ENCODE measurements around the gene MCTP2.

The MCTP2 gene

GRCh38 chr15:94287794-94288246, 56.5 kb downstream of the MCTP2 start:
- H3K79me1 ChIP-seq (ENCODE audit: low read depth, low read length) = no peaks in the 10 kb centered on the region
- H3K4me3 ChIP-seq (ENCODE audit: low read length in 2 of 2) = no peak overlapping the region
- H3K4me1 ChIP-seq (ENCODE audit: control insufficient read depth in 2 of 2, insufficient read depth in 1 of 2, low read depth in 1 of 2, low read length in 2 of 2) = no peaks in the 10 kb centered on the region
- H3K4me2 ChIP-seq (ENCODE audit: insufficient read depth, low read length, poor library complexity, severe bottlenecking) = no peak overlapping the region
- no peaks in the 10 kb centered on the region for H3K27me3 ChIP-seq (ENCODE audit: control insufficient read depth in 3 of 3, insufficient read depth in 3 of 3, low read depth in 1 of 3, low read length in 3 of 3)
- no peak overlapping the region for H3K18ac ChIP-seq (ENCODE audit: low read length)
- H3K9me3 ChIP-seq (replicated peaks in 1 of 2; ENCODE audit: control insufficient read depth in 2 of 2, insufficient read depth in 1 of 2, low read depth in 1 of 2, low read length in 2 of 2) = no peaks in the 10 kb centered on the region
- no peak overlapping the region for H2AK5ac ChIP-seq (ENCODE audit: low read depth, low read length)
- no peak overlapping the region for H4K91ac ChIP-seq (ENCODE audit: low read depth, low read length, poor library complexity)
- no CpG with 5 or more reads among the region's 4 CpGs for WGBS, 2 donors (ENCODE audit: extremely low coverage in 2 of 2, insufficient read length in 2 of 2, insufficient replicate concordance in 1 of 2)
- no peak overlapping the region for H3K23ac ChIP-seq (ENCODE audit: low read depth, low read length, poor library complexity)
- H2BK12ac ChIP-seq (ENCODE audit: low read length) = no peak overlapping the region
- no peak overlapping the region for H3K14ac ChIP-seq (ENCODE audit: low read length)
- no peak overlapping the region for H2BK15ac ChIP-seq (ENCODE audit: low read length)
- no peak overlapping the region for H3K27ac ChIP-seq (replicated peaks; ENCODE audit: low read length)
- H3K36me3 ChIP-seq (replicated peaks in 1 of 2; ENCODE audit: control insufficient read depth in 2 of 2, insufficient read depth in 2 of 2, low read length in 2 of 2) = no peaks in the 10 kb centered on the region
- H4K8ac ChIP-seq (ENCODE audit: low read depth, low read length) = no peak overlapping the region
- no peak overlapping the region for H2BK5ac ChIP-seq (ENCODE audit: low read length)
- no peak overlapping the region for H2AFZ ChIP-seq (ENCODE audit: low read length)
- H2BK120ac ChIP-seq (ENCODE audit: low read depth, low read length) = no peak overlapping the region
- no peak overlapping the region for H3K9ac ChIP-seq (ENCODE audit: low read depth, low read length, poor library complexity)
- DNase-seq (ENCODE audit: low spot score) = no peak
- no peak overlapping the region for H3K4ac ChIP-seq (ENCODE audit: low read length)

DNA sequence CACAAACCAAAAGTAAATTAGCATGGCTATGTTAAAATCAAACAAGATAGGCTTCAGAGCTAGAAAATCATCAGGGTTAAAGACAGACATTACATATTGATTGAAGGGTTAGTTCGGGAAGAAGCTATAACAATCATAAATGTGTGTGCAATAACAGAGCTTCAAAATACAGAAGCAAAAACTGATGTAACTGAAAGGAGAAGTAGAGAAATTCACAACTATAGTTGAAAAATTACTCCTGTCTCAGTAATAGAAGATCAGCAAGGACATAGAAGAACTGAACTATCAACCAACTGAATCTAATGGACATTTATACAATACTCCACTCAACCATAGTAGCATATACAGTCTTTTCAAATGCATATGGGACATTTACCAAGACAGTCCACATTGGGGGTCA, 59.4 kb downstream of the MCTP2 start:
- Histone ChIP-seq H2BK120ac (ENCODE audit: low read depth, low read length) (no peak overlapping the region), H2AK5ac (ENCODE audit: low read depth, low read length) (no peak overlapping the region), H3K27me3 (ENCODE audit: control insufficient read depth in 3 of 3, insufficient read depth in 3 of 3, low read depth in 1 of 3, low read length in 3 of 3) (no peaks in the 10 kb centered on the region), H3K18ac (ENCODE audit: low read length) (no peak overlapping the region), H2BK5ac (ENCODE audit: low read length) (no peak overlapping the region), H3K36me3 (replicated peaks in 1 of 2; ENCODE audit: control insufficient read depth in 2 of 2, insufficient read depth in 2 of 2, low read length in 2 of 2) (no peaks in the 10 kb centered on the region), H2AFZ (ENCODE audit: low read length) (no peak overlapping the region), H3K23ac (ENCODE audit: low read depth, low read length, poor library complexity) (no peak overlapping the region), H4K8ac (ENCODE audit: low read depth, low read length) (no peak overlapping the region), H4K91ac (ENCODE audit: low read depth, low read length, poor library complexity) (no peak overlapping the region), H3K14ac (ENCODE audit: low read length) (no peak overlapping the region), H3K4me3 (ENCODE audit: low read length in 2 of 2) (no peak overlapping the region), H2BK15ac (ENCODE audit: low read length) (no peak overlapping the region), H3K27ac (replicated peaks; ENCODE audit: low read length) (no peak overlapping the region), H3K9ac (ENCODE audit: low read depth, low read length, poor library complexity) (no peak overlapping the region), H3K4ac (ENCODE audit: low read length) (no peak overlapping the region), H3K9me3 (replicated peaks in 1 of 2; ENCODE audit: control insufficient read depth in 2 of 2, insufficient read depth in 1 of 2, low read depth in 1 of 2, low read length in 2 of 2) (no peaks in the 10 kb centered on the region), H3K4me2 (ENCODE audit: insufficient read depth, low read length, poor library complexity, severe bottlenecking) (no peak overlapping the region), H3K79me1 (ENCODE audit: low read depth, low read length) (no peaks in the 10 kb centered on the region), H3K4me1 (ENCODE audit: control insufficient read depth in 2 of 2, insufficient read depth in 1 of 2, low read depth in 1 of 2, low read length in 2 of 2) (no peaks in the 10 kb centered on the region), H2BK12ac (ENCODE audit: low read length) (no peak overlapping the region)
- DNase-seq (ENCODE audit: low spot score) = no peak
- no CpG with 5 or more reads among the region's 1 CpG for WGBS, 2 donors (ENCODE audit: extremely low coverage in 2 of 2, insufficient read length in 2 of 2, insufficient replicate concordance in 1 of 2)

- no peak overlapping the region for H3K18ac ChIP-seq (ENCODE audit: low read length)
- no peaks in the 10 kb centered on the region for H3K79me1 ChIP-seq (ENCODE audit: low read depth, low read length)
- H3K4me2 ChIP-seq (ENCODE audit: insufficient read depth, low read length, poor library complexity, severe bottlenecking) = no peak overlapping the region
- no peak overlapping the region for H2AFZ ChIP-seq (ENCODE audit: low read length)
- H2BK120ac ChIP-seq (ENCODE audit: low read depth, low read length) = no peak overlapping the region
- no peak overlapping the region for H3K27ac ChIP-seq (replicated peaks; ENCODE audit: low read length)
- H3K4me3 ChIP-seq (ENCODE audit: low read length in 2 of 2) = no peak overlapping the region
- H2AK5ac ChIP-seq (ENCODE audit: low read depth, low read length) = no peak overlapping the region
- H3K36me3 ChIP-seq (replicated peaks in 1 of 2; ENCODE audit: control insufficient read depth in 2 of 2, insufficient read depth in 2 of 2, low read length in 2 of 2) = no peaks in the 10 kb centered on the region
- H2BK12ac ChIP-seq (ENCODE audit: low read length) = no peak overlapping the region
- H2BK15ac ChIP-seq (ENCODE audit: low read length) = no peak overlapping the region
- H2BK5ac ChIP-seq (ENCODE audit: low read length) = no peak overlapping the region
- DNase-seq (ENCODE audit: low spot score) = no peak
- no peak overlapping the region for H3K14ac ChIP-seq (ENCODE audit: low read length)
- no peaks in the 10 kb centered on the region for H3K9me3 ChIP-seq (replicated peaks in 1 of 2; ENCODE audit: control insufficient read depth in 2 of 2, insufficient read depth in 1 of 2, low read depth in 1 of 2, low read length in 2 of 2)
- H4K8ac ChIP-seq (ENCODE audit: low read depth, low read length) = no peak overlapping the region
- H3K27me3 ChIP-seq (ENCODE audit: control insufficient read depth in 3 of 3, insufficient read depth in 3 of 3, low read depth in 1 of 3, low read length in 3 of 3) = no peaks in the 10 kb centered on the region
- H3K4ac ChIP-seq (ENCODE audit: low read length) = no peak overlapping the region
- no peak overlapping the region for H3K23ac ChIP-seq (ENCODE audit: low read depth, low read length, poor library complexity)
- H4K91ac ChIP-seq (ENCODE audit: low read depth, low read length, poor library complexity) = no peak overlapping the region
- H3K9ac ChIP-seq (ENCODE audit: low read depth, low read length, poor library complexity) = no peak overlapping the region
- H3K4me1 ChIP-seq (ENCODE audit: control insufficient read depth in 2 of 2, insufficient read depth in 1 of 2, low read depth in 1 of 2, low read length in 2 of 2) = no peaks in the 10 kb centered on the region
- no CpG with 5 or more reads among the region's 13 CpGs for WGBS, 2 donors (ENCODE audit: extremely low coverage in 2 of 2, insufficient read length in 2 of 2, insufficient replicate concordance in 1 of 2)
Observed at GRCh38 chr15:94293411-94294402, 62.3 kb downstream of the MCTP2 start.

DNA sequence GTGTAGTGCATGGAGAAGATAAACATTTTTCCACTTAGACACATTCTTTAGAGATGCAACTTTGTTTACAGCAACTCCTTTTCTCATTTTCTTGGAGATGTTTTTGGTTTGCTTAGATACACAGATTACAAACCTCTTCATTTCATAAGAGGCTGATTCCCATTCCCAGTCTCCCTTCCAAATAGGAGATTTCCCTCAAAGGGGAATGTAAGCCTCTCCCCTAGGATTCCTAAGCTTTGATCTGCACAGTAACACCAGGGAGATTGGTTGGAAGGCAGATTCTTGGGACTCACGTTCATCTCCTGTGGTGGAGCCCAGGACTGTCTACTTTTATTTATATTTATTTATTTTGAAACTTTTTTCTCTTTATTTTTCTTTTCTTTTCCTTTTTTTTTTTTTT, 63.2 kb downstream of the MCTP2 start:
- H3K14ac ChIP-seq (ENCODE audit: low read length) = no peak overlapping the region
- H3K27me3 ChIP-seq (ENCODE audit: control insufficient read depth in 3 of 3, insufficient read depth in 3 of 3, low read depth in 1 of 3, low read length in 3 of 3) = no peaks in the 10 kb centered on the region
- no peak overlapping the region for H3K9ac ChIP-seq (ENCODE audit: low read depth, low read length, poor library complexity)
- H3K9me3 ChIP-seq (replicated peaks in 1 of 2; ENCODE audit: control insufficient read depth in 2 of 2, insufficient read depth in 1 of 2, low read depth in 1 of 2, low read length in 2 of 2) = no peaks in the 10 kb centered on the region
- H3K4me2 ChIP-seq (ENCODE audit: insufficient read depth, low read length, poor library complexity, severe bottlenecking) = no peak overlapping the region
- no peaks in the 10 kb centered on the region for H3K79me1 ChIP-seq (ENCODE audit: low read depth, low read length)
- no peak overlapping the region for H3K4me3 ChIP-seq (ENCODE audit: low read length in 2 of 2)
- no peak overlapping the region for H4K91ac ChIP-seq (ENCODE audit: low read depth, low read length, poor library complexity)
- no CpG with 5 or more reads among the region's 1 CpG for WGBS, 2 donors (ENCODE audit: extremely low coverage in 2 of 2, insufficient read length in 2 of 2, insufficient replicate concordance in 1 of 2)
- H3K23ac ChIP-seq (ENCODE audit: low read depth, low read length, poor library complexity) = no peak overlapping the region
- H3K36me3 ChIP-seq (replicated peaks in 1 of 2; ENCODE audit: control insufficient read depth in 2 of 2, insufficient read depth in 2 of 2, low read length in 2 of 2) = no peaks in the 10 kb centered on the region
- no peak overlapping the region for H2AK5ac ChIP-seq (ENCODE audit: low read depth, low read length)
- no peak overlapping the region for H3K4ac ChIP-seq (ENCODE audit: low read length)
- no peaks in the 10 kb centered on the region for H3K4me1 ChIP-seq (ENCODE audit: control insufficient read depth in 2 of 2, insufficient read depth in 1 of 2, low read depth in 1 of 2, low read length in 2 of 2)
- no peak overlapping the region for H3K18ac ChIP-seq (ENCODE audit: low read length)
- DNase-seq (ENCODE audit: low spot score) = no peak
- no peak overlapping the region for H2AFZ ChIP-seq (ENCODE audit: low read length)
- no peak overlapping the region for H4K8ac ChIP-seq (ENCODE audit: low read depth, low read length)
- H2BK15ac ChIP-seq (ENCODE audit: low read length) = no peak overlapping the region
- H3K27ac ChIP-seq (replicated peaks; ENCODE audit: low read length) = no peak overlapping the region
- H2BK12ac ChIP-seq (ENCODE audit: low read length) = no peak overlapping the region
- H2BK5ac ChIP-seq (ENCODE audit: low read length) = no peak overlapping the region
- no peak overlapping the region for H2BK120ac ChIP-seq (ENCODE audit: low read depth, low read length)
